RPMI8226 (cell line): ENCODE results near the gene CLCF1.
"Not testable (repeated sequence)": the region's sequence is repeated elsewhere in the genome, so short reads cannot be mapped to it uniquely, and the experiment has no call there.

ENCODE experiments used
- DNase-seq: peaks from one replicate; pipeline ENCODE4 v3.0.0-alpha.2; 2015

Gene CLCF1

GRCh38 chr11:67408437-67409200, 35.2 kb upstream of the CLCF1 start:
- no peak for DNase-seq

GRCh38 chr11:67407688-67408163, 34.3 kb upstream of the CLCF1 start:
- DNase-seq: no peak

GRCh38 chr11:67406969-67407687, 33.7 kb upstream of the CLCF1 start:
- DNase-seq: no peak

- DNase-seq: no peak
Observed at GRCh38 chr11:67406420-67406968, 33.1 kb upstream of the CLCF1 start.

DNA sequence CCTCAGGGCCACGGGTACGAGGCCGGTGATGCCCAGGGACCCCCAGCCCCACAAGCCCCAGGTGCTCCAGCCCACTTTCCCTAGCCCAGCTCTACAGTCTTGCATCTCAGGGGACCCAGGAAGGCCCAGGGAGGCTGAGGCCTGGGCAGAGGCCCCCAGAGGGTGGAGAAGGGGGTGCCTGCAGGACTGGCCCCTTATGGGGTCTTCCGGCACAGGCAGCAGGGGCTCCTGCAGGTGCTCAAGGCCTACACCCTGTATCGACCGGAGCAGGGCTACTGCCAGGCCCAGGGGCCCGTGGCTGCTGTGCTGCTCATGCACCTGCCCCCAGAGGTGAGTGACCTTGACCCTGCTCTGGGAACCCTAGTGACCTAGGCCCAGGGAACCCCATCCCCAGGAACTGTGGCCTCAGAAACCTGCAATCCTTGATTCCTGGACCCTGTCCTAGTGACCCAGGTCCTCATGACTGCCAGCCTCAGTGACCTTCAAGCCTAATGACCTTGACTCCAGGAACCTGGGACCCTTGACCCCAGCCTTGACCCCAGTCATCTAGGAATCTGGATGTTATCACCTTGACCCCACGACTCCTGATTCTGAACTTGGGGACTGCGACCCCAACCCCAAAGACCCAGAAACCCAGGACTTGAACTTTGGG, 32.4 kb upstream of the CLCF1 start:
- DNase-seq: no peak

DNA sequence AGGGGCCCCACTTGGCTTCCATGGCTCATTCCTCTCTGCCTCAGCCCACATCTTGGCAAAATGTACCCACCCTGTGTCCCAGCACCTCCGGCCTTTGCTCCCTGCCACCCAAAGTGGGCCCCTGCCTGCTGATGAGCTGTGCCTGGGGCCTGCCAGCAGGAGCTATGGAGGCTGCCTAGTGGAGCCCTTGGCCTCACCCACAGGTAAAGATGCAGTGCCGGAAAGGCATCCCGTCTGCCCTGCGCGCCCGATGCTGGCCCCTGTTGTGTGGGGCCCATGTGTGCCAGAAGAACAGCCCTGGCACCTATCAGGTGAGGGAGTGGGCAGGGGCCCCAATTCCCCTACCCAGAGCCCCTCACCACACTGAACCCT, 31.8 kb upstream of the CLCF1 start:
- DNase-seq: no peak

DNA sequence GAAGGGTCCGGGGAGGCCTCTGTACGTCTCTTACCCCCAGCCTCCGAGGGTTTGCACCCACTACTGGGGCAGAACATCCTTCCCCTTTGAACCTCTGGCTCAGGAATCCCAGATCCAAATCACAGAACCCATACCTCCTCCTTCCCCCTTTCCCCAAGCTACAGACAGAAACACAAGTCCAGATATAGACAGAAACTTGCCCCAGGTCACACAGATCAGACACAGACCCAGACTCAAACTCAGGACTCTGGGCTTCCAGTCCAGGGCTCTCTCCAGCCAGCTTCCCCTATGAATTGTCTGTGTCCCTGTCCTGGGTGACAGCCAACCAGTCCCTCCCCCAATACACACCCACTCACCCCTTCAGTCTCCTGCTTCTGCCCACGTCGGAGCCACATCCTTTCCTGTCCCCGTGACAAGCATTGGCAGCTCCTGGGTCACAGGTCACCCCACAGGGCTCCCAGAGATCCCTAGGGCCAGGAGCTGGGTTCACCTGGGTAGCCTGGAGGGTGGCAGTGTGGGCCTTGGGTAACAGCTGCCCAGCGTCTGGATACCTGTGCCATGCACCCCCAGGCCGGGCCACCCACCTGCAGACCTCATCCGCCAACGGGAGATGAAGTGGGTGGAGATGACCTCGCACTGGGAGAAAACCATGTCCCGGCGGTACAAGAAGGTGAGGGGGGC, 31.3 kb upstream of the CLCF1 start:
- no peak for DNase-seq

GRCh38 chr11:67403085-67403484, 29.7 kb upstream of the CLCF1 start:
- not testable (repeated sequence) for DNase-seq

GRCh38 chr11:67402192-67402839, 28.9 kb upstream of the CLCF1 start:
- DNase-seq: not testable (repeated sequence)

DNA sequence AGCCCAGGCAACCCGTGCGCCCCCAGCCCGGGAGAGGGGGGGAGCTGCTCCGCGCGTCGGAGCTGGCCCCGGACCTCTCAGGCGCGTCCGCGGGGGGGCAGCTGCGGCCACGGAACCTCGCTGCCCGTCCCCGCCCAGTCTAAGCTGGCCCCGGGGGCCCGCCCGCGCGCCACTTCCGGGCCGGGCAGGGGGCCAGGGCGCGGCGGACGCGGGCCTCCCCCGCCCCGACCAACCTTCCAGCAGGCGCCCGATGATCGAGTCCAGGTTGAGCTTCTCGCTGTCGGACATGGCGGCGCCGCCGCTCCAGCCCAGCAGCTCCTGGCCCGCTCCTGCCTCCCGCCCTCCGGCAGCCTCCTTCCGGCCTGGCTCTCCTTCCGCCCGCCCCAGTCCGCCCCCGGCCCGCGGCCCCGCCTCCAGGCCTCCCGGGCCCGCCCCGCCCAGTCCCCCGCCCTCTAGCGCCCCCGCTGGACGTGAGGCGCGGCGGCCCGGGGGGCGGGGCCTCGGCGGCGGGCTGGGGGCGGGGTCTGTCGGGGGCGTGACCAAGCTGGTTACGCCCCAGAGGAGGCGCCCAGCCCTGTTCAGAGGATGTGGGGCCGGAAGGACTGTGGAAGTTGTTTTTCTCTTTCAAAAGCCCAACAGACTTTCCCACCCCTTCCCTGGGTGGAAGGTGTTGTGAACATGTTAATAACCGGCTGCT, 28.2 kb upstream of the CLCF1 start, which contains the start of gene PPP1CA:
TSS of gene PPP1CA (minus strand) at position 364 of the 697 bp plus-strand sequence. CDS start at position 288, 76 bp downstream.
- DNase-seq: peak; percentile 89

DNA sequence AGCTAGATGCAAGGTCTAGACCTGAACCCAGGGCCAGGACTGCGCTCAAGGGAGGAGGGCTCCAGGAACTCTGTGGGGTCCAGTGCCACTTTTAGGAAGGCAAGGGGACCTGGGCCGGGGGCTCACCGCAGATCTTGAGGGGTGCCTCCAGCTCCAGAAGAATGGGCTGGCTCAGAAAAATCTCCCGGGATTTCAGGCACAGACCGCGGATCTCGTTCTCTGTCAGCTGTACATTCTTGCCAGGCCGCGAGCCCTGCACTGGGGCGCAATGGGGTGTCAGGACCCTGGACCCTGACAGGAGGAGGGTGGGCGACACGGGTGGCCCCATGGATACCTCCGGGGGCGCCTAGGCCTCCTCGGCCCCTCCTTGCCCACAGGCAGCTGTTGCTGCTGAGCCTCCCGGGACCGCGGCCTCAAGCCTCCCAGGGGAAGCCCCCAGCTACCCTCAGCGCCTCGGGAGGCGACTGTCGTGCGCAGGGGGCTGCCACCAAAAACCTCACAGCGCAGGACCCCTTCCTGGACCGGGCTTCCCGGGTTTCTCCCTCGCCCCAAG, 27.6 kb upstream of the CLCF1 start:
- no peak for DNase-seq

DNA sequence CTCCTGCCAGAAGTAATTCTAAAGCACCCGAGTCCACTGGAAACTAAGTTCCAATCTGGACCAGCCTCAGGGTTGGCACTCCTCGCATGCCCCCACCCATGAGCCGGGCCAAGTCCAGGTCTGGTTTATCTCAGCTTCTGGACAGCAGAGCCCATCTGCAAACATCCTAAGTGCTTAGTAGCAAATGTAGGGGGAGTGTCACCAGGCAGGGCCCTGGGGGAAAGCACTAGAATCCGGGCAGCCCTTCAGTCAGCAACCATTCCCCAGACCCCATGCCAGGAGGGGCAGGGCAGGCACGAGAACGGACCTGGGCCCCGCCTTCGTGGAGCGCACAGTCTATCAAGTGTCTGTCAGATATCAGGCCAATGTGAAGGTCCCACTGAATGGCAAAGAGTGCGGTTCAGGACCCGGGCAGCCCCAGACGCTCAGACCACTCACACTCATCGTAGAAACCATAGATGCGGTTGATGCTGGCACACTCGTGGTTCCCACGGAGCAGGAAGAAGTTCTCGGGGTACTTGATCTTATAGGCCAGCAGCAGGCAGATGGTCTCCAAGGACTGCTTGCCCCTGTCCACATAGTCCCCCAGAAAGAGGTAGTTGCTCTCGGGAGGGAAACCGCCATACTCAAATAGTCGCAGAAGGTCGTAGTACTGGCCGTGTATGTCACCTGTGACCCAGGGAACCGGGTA, 27.0 kb upstream of the CLCF1 start:
- no peak for DNase-seq

GRCh38 chr11:67398661-67399563, 25.5 kb upstream of the CLCF1 start:
- DNase-seq: no peak

- DNase-seq: no peak
Observed at GRCh38 chr11:67397986-67398660, 24.7 kb upstream of the CLCF1 start.

DNA sequence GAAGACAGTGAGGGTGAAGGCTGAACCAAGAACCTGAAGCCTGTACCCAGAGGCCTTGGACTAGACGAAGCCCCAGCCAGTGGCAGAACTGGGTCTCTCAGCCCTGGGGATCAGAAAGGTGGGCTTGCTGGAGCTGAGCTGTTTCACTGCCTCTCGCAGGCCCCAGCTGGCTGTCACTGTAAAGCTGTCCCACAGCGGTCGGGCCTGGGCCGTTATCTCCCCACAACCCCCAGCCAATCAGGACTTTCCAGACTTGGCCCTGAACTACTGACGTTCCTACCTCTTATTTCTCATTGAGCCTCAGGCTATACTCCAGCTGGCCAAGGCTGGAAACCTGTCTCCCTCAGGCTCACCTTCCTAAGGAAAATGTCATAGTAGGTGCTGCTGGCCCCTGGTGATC, 24.1 kb upstream of the CLCF1 start:
- no peak for DNase-seq

DNA sequence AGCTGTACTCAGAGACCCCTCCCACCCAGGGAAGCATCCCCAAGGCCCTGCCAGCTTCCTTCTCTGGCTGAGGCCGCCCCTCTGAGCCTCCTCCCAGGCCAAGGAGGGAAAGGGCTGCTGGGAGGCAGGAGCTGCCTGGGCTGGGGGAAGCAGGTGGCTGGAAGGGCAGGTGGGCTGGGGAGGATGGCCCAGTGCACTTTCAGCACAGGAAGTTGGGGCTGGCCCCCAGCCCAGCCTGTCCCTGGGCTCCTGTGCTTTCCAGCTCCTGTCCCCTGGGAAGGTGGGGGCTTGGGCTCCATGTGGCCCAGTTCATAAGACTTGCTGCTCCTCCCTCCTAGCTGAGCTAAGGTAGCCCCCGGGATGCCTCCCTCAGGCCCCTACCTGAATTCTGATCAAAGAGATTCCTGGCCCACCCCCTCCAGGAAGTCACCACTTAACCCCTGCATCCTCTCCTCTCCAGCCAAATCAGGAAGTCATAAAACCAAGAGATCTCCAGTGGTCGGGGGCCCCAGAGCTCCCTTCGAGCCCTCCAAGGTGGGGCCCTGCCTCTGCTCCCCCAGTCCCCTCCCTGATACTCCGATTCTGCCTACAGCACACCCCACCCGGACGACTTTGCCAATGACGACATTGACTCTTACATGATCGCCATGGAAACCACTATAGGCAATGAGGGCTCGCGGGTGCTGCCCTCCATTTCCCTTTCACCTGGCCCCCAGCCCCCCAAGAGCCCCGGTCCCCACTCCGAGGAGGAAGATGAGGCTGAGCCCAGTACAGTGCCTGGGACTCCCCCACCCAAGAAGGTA, 23.4 kb upstream of the CLCF1 start:
- no peak for DNase-seq

- DNase-seq: no peak
Observed at GRCh38 chr11:67396259-67396581, 22.8 kb upstream of the CLCF1 start.

DNA sequence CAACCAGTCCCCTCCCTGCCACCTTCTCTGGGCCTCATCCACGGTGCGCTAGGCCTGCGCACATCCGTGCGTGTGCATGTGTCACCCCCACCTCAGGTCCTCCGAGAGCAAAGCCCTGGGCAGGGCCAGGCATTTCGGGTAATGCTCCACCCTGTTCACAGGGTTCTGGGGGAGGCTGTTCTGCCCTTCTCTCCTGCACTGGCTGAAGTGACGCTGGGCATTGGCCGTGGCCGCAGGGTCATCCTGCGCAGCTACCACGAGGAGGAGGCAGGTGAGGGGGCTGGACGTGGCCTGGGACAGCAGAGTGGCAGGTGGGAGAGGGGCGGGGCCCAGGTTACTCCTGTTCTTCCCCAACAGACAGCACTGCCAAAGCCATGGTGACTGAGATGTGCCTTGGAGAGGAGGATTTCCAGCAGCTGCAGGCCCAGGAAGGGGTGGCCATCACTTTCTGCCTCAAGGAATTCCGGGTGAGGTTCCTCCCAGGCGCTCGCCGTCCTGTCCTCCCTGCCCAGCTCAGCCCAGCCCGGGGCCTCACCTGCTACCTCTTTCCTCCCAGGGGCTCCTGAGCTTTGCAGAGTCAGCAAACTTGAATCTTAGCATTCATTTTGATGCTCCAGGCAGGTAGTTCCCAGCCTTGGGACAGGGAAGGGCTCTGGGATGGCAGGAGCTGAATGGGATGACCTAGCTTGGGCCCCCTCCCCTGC, 22.3 kb upstream of the CLCF1 start:
- no peak for DNase-seq
